ENCODE measurements around the gene DCTPP1.

- TF ChIP-seq EZH2 (IDR thresholded peaks at IDR 0.05; ENCODE audit: borderline replicate concordance, low read length) (no peak), CTCF (IDR thresholded peaks at IDR 0.05; ENCODE audit: low read length) (no peak)
These were observed 482 bp downstream of the DCTPP1 start for GRCh38 chr16:30429418-30429677.

All from OCI-LY1 (cell line).